Osteoblast (primary cell): ENCODE measurements around the gene CELA1. TPM values are rescaled to one million over a fixed set of nuclear protein-coding genes. Genes with fewer than 3 reads are reported as not detected.

Experiments used
- DNase-seq: peaks from one replicate; pipeline ENCODE4 v3.0.0; 2011; ENCODE audit warnings: low spot score, mixed read lengths; ENCODE audit not compliant: insufficient read length; ENCODE audit errors: missing footprints
- H2AFZ ChIP-seq: 2 replicates; pipeline ENCODE4 v1.6.0; 2011; ENCODE audit warnings: mild to moderate bottlenecking, low read length
- H3K27ac ChIP-seq: 2 replicates; pipeline ENCODE4 v1.5.1; 2011; ENCODE audit warnings: mild to moderate bottlenecking, low read depth, low read length, moderate library complexity
- H3K27me3 ChIP-seq: 2 replicates; pipeline ENCODE4 v1.6.0; 2012; ENCODE audit warnings: mild to moderate bottlenecking, control low read depth, inconsistent platforms, low read length, moderate library complexity; ENCODE audit not compliant: insufficient read depth
- H3K36me3 ChIP-seq: 2 replicates; pipeline ENCODE4 v1.5.1; 2011; ENCODE audit warnings: mild to moderate bottlenecking, low read length, control low read depth, moderate library complexity; ENCODE audit not compliant: insufficient read depth
- H3K4me1 ChIP-seq: 2 replicates; pipeline ENCODE4 v1.5.1; 2011; ENCODE audit warnings: mild to moderate bottlenecking, low read length, control low read depth, moderate library complexity; ENCODE audit not compliant: insufficient read depth
- H3K4me2 ChIP-seq: 2 replicates; pipeline ENCODE4 v1.6.0; 2011; ENCODE audit warnings: mild to moderate bottlenecking, low read length; ENCODE audit not compliant: insufficient read depth
- H3K4me3 ChIP-seq: fragments of 200-600 bp; sonication (generic); 3 replicates; pipeline ENCODE4 v1.5.1; 2012; ENCODE audit warnings: mild to moderate bottlenecking, low read length, inconsistent platforms; ENCODE audit not compliant: insufficient read depth
- H3K79me2 ChIP-seq: 2 replicates; pipeline ENCODE4 v1.6.0; 2012; ENCODE audit warnings: mild to moderate bottlenecking, low read length, control low read depth, inconsistent platforms; ENCODE audit not compliant: insufficient read depth
- H3K9me3 ChIP-seq: 2 replicates; pipeline ENCODE4 v1.5.1; 2011; ENCODE audit warnings: low read depth, low read length, control low read depth
- H4K20me1 ChIP-seq: 2 replicates; pipeline ENCODE4 v1.6.0; 2012; ENCODE audit warnings: mild to moderate bottlenecking, low read length, control low read depth; ENCODE audit not compliant: insufficient read depth
- CTCF ChIP-seq: IDR thresholded peaks from 2 replicates; pipeline ENCODE4 v1.5.1; 2011; ENCODE audit warnings: mild to moderate bottlenecking, low read depth, low read length, moderate library complexity; ENCODE audit errors: extremely low read depth
- total RNA-seq: library from RNA; depleted of rRNA; stranded (reverse); fragments of >200 nt; gene quantifications from 2 replicates; pipeline ENCODE4 v1.2.3, GENCODE V29; 2012

Gene CELA1
- total RNA-seq, 1 donor = not detected

GRCh38 chr12:51389302-51389999, 43.0 kb upstream of the CELA1 start:
- Histone ChIP-seq H3K4me3 (no peak overlapping the region), H2AFZ (no peak overlapping the region), H3K4me1 (peaks cover 30% of the 10 kb centered on the region), H3K27ac (no peak overlapping the region), H3K36me3 (no peaks in the 10 kb centered on the region), H4K20me1 (no peaks in the 10 kb centered on the region), H3K4me2 (peak overlapping the region; percentile 4), H3K79me2 (no peaks in the 10 kb centered on the region), H3K9me3 (no peaks in the 10 kb centered on the region), H3K27me3 (no peaks in the 10 kb centered on the region)
- DNase-seq = peak; percentile 80
- no peak for TF ChIP-seq CTCF

- Histone ChIP-seq H3K9me3 (no peaks in the 10 kb centered on the region), H3K4me2 (no peak overlapping the region), H3K27ac (no peak overlapping the region), H3K36me3 (no peaks in the 10 kb centered on the region), H3K4me3 (no peak overlapping the region), H3K27me3 (no peaks in the 10 kb centered on the region), H3K4me1 (peaks cover 24% of the 10 kb centered on the region), H3K79me2 (no peaks in the 10 kb centered on the region), H2AFZ (no peak overlapping the region), H4K20me1 (no peaks in the 10 kb centered on the region)
- DNase-seq = no peak
- TF ChIP-seq CTCF = no peak
These were observed 42.4 kb upstream of the CELA1 start for GRCh38 chr12:51388846-51389245.

- no peak for TF ChIP-seq CTCF
- Histone ChIP-seq H3K27me3 (no peaks in the 10 kb centered on the region), H3K4me1 (peaks cover 21% of the 10 kb centered on the region), H2AFZ (peak overlapping the region; percentile 69), H3K9me3 (no peaks in the 10 kb centered on the region), H3K4me3 (no peak overlapping the region), H3K4me2 (no peak overlapping the region), H4K20me1 (no peaks in the 10 kb centered on the region), H3K36me3 (no peaks in the 10 kb centered on the region), H3K27ac (no peak overlapping the region), H3K79me2 (no peaks in the 10 kb centered on the region)
- peak; percentile 80 for DNase-seq
These were observed 41.8 kb upstream of the CELA1 start for GRCh38 chr12:51388069-51388799.

GRCh38 chr12:51386351-51386750, 39.9 kb upstream of the CELA1 start:
- Histone ChIP-seq H3K79me2 (no peaks in the 10 kb centered on the region), H3K4me1 (peaks cover 19% of the 10 kb centered on the region), H3K27ac (no peak overlapping the region), H3K4me2 (no peak overlapping the region), H2AFZ (no peak overlapping the region), H3K9me3 (no peaks in the 10 kb centered on the region), H3K27me3 (no peaks in the 10 kb centered on the region), H3K4me3 (no peak overlapping the region), H3K36me3 (no peaks in the 10 kb centered on the region), H4K20me1 (no peaks in the 10 kb centered on the region)
- TF ChIP-seq CTCF = no peak
- peak; percentile 50 for DNase-seq
